IMR-90 (cell line): Measurements from ENCODE around the gene NFATC3. TPM values are rescaled to one million over a fixed set of nuclear protein-coding genes. Genes with fewer than 3 reads are reported as not detected.

Source experiments
- ATAC-seq: fragments of 200-7000 bp; cut with Tn5 transposase; 2 replicates; pipeline ENCODE4 v1.9.1; 2020; ENCODE audit warnings: low read depth, mild to moderate bottlenecking, moderate library complexity
- BruUV-seq: library from RNA; stranded (reverse); fragments of 400-500 nt; replicated peaks from 2 replicates; lab custom pipeline; 2021; lab: Mats Ljungman, UMichigan
- CTCF ChIA-PET: fragments of 300-600 bp; formaldehyde crosslinking; extraction: SDS; loops from one replicate; lab custom pipeline; 2021; ENCODE audit warnings: antibody characterized with exemption; lab: Yijun Ruan, JAX
- POLR2A ChIA-PET: fragments of 300-600 bp; sonication (Branson Sonifier 250); formaldehyde crosslinking; loops from one replicate; lab custom pipeline; 2022; ENCODE audit warnings: antibody characterized with exemption; ENCODE audit not compliant: unreplicated experiment; lab: Charles Lee
- DNase-seq: peaks from one replicate; pipeline ENCODE4 v3.0.0; 2013
- H2AFZ ChIP-seq: replicated peaks from 2 replicates; pipeline ENCODE3; 2013; ENCODE audit warnings: low read length, mild to moderate bottlenecking; ENCODE audit not compliant: poor library complexity
- H2AK5ac ChIP-seq: 2 replicates; pipeline ENCODE4 v1.6.1; 2013; ENCODE audit warnings: low read depth, low read length, inconsistent platforms
- H2AK9ac ChIP-seq: replicated peaks from 2 replicates; pipeline ENCODE3; 2013; ENCODE audit warnings: mild to moderate bottlenecking, low read depth, low read length, moderate library complexity; ENCODE audit not compliant: poor library complexity
- H2BK120ac ChIP-seq: 2 replicates; pipeline ENCODE4 v1.6.1; 2013; ENCODE audit warnings: low read depth, low read length, inconsistent platforms
- H2BK15ac ChIP-seq: 3 replicates; pipeline ENCODE4 v1.6.1; 2013; ENCODE audit warnings: low read depth, low read length, inconsistent platforms
- H2BK20ac ChIP-seq: 2 replicates; pipeline ENCODE4 v1.6.1; 2013; ENCODE audit warnings: low read depth, mild to moderate bottlenecking, inconsistent platforms, low read length, moderate library complexity
- H2BK5ac ChIP-seq: 2 replicates; pipeline ENCODE4 v1.6.1; 2013; ENCODE audit warnings: mild to moderate bottlenecking, low read depth, low read length, inconsistent platforms; ENCODE audit not compliant: poor library complexity, severe bottlenecking
- H3K14ac ChIP-seq: replicated peaks from 2 replicates; pipeline ENCODE4 v1.6.1; 2013; ENCODE audit warnings: low read depth, low read length, inconsistent platforms
- H3K18ac ChIP-seq: 2 replicates; pipeline ENCODE4 v1.6.1; 2013; ENCODE audit warnings: low read depth, low read length, control low read depth
- H3K23ac ChIP-seq: 2 replicates; pipeline ENCODE4 v1.6.1; 2013; ENCODE audit warnings: low read depth, low read length, inconsistent platforms
- H3K27ac ChIP-seq: 2 replicates; pipeline ENCODE4 v1.5.1; 2013; ENCODE audit warnings: mild to moderate bottlenecking, control low read depth, low read length; ENCODE audit not compliant: insufficient read depth
- H3K27me3 ChIP-seq: 2 replicates; pipeline ENCODE4 v1.6.1; 2013; ENCODE audit warnings: low read length; ENCODE audit not compliant: control insufficient read depth, insufficient read depth
- H3K36me3 ChIP-seq: 2 replicates; pipeline ENCODE4 v1.6.1; 2013; ENCODE audit warnings: low read length, mixed read lengths; ENCODE audit not compliant: control insufficient read depth, insufficient read depth
- H3K4ac ChIP-seq: 2 replicates; pipeline ENCODE4 v1.6.1; 2013; ENCODE audit warnings: low read depth, low read length, inconsistent platforms
- H3K4me1 ChIP-seq: 2 replicates; pipeline ENCODE4 v1.6.1; 2013; ENCODE audit warnings: low read length, mixed read lengths; ENCODE audit not compliant: control insufficient read depth, insufficient read depth
- H3K4me2 ChIP-seq: 2 replicates; pipeline ENCODE4 v1.6.1; 2013; ENCODE audit warnings: low read depth, mild to moderate bottlenecking, control low read depth, low read length, moderate library complexity
- H3K4me3 ChIP-seq: 2 replicates; pipeline ENCODE4 v1.5.1; 2013; ENCODE audit warnings: low read depth, mild to moderate bottlenecking, control low read depth, low read length, moderate library complexity; ENCODE audit not compliant: insufficient read depth
- H3K56ac ChIP-seq: 2 replicates; pipeline ENCODE4 v1.6.1; 2013; ENCODE audit warnings: low read length, inconsistent platforms; ENCODE audit not compliant: insufficient read depth; ENCODE audit errors: extremely low read depth
- H3K79me1 ChIP-seq, 2 experiments: 2 replicates each; pipeline ENCODE4 v1.6.1; 2013; ENCODE audit warnings: low read length in 2 of 2, inconsistent platforms in 1 of 2, low read depth in 1 of 2
- H3K9ac ChIP-seq: 2 replicates; pipeline ENCODE4 v1.6.1; 2013; ENCODE audit warnings: low read depth, low read length, control low read depth
- H3K9me1 ChIP-seq: 2 replicates; pipeline ENCODE4 v1.6.1; 2013; ENCODE audit warnings: low read length, inconsistent platforms; ENCODE audit not compliant: insufficient read depth
- H3K9me3 ChIP-seq: 2 replicates; pipeline ENCODE4 v1.6.1; 2013; ENCODE audit warnings: low read length; ENCODE audit not compliant: control insufficient read depth, insufficient read depth
- H4K20me1 ChIP-seq: 2 replicates; pipeline ENCODE4 v1.6.1; 2013; ENCODE audit warnings: low read length, inconsistent platforms; ENCODE audit not compliant: insufficient read depth
- H4K5ac ChIP-seq: 2 replicates; pipeline ENCODE4 v1.6.1; 2013; ENCODE audit warnings: mild to moderate bottlenecking, low read depth, low read length, control low read depth
- H4K8ac ChIP-seq, 2 experiments: 2 replicates each; pipeline ENCODE4 v1.6.1; 2013; ENCODE audit warnings: low read depth in 2 of 2, low read length in 2 of 2, control low read depth in 1 of 2, inconsistent platforms in 1 of 2
- H4K91ac ChIP-seq: 2 replicates; pipeline ENCODE4 v1.6.1; 2013; ENCODE audit warnings: low read depth, low read length, inconsistent platforms; ENCODE audit not compliant: insufficient read depth
- BHLHE40 ChIP-seq: fragments of 150-350 bp; IDR thresholded peaks from 2 replicates; pipeline ENCODE4 v1.6.1; 2016; ENCODE audit warnings: mild to moderate bottlenecking, low read depth, low read length
- CEBPB ChIP-seq: IDR thresholded peaks from 2 replicates; pipeline ENCODE4 v1.6.1; 2012; ENCODE audit warnings: low read depth, low read length, improper control_type of control experiment
- CHD1 ChIP-seq: IDR thresholded peaks from 2 replicates; pipeline ENCODE4 v1.6.1; 2012; ENCODE audit warnings: low read depth, low read length, improper control_type of control experiment
- CTCF ChIP-seq: conservative IDR thresholded peaks from 2 replicates; pipeline ENCODE4 v1.5.1; 2012; ENCODE audit warnings: mild to moderate bottlenecking, low read depth, low read length, improper control_type of control experiment
- ELK1 ChIP-seq: fragments of 150-350 bp; IDR thresholded peaks from 2 replicates; pipeline ENCODE4 v1.6.1; 2016; ENCODE audit warnings: low read depth, mild to moderate bottlenecking, low read length, moderate library complexity, borderline replicate concordance
- FOS ChIP-seq: fragments of 150-350 bp; IDR thresholded peaks from 2 replicates; pipeline ENCODE4 v1.6.1; 2016; ENCODE audit warnings: low read depth, low read length
- MAFK ChIP-seq: IDR thresholded peaks from 2 replicates; pipeline ENCODE4 v1.6.1; 2012; ENCODE audit warnings: low read depth, low read length, improper control_type of control experiment
- MXI1 ChIP-seq: IDR thresholded peaks from 2 replicates; pipeline ENCODE4 v1.6.1; 2012; ENCODE audit warnings: low read depth, mild to moderate bottlenecking, low read length, moderate library complexity, borderline replicate concordance
- NFE2L2 ChIP-seq: fragments of 150-350 bp; IDR thresholded peaks from 2 replicates; pipeline ENCODE4 v1.6.1; 2016; ENCODE audit warnings: low read depth, mild to moderate bottlenecking, low read length
- POLR2A ChIP-seq: IDR thresholded peaks from 2 replicates; pipeline ENCODE4 v1.6.1; 2012; ENCODE audit warnings: mild to moderate bottlenecking, low read depth, low read length
- RCOR1 ChIP-seq: IDR thresholded peaks from 2 replicates; pipeline ENCODE4 v1.6.1; 2012; ENCODE audit warnings: mild to moderate bottlenecking, low read length, improper control_type of control experiment; ENCODE audit not compliant: insufficient replicate concordance
- USF2 ChIP-seq: fragments of 150-350 bp; IDR thresholded peaks from 2 replicates; pipeline ENCODE4 v1.6.1; 2017; ENCODE audit warnings: mild to moderate bottlenecking, antibody characterized with exemption, low read length, low read depth
- WGBS, 2 experiments: methylation state at CpG; one replicate each; pipeline versions ENCODE4 v1.1.5 to v1.1.7; 2013; ENCODE audit warnings: missing lambda C conversion rate in 2 of 2; ENCODE audit not compliant: insufficient read length in 1 of 2; ENCODE audit errors: extremely low coverage in 2 of 2; 5-methylcytosine and 5-hydroxymethylcytosine counted together
- dilution Hi-C: fragments of 300-500 bp; cut with HindIII; formaldehyde crosslinking; loops from one replicate; pipeline ENCODE4 v1.14.3; 2018; ENCODE audit warnings: low sequenced_read_pairs; ENCODE audit not compliant: unreplicated experiment
- in situ Hi-C: fragments of 300-500 bp; cut with MboI; formaldehyde crosslinking; loops from 3 replicates; pipeline ENCODE4 v1.14.3; 2019; ENCODE audit warnings: low sequenced_read_pairs, inconsistent platforms, mixed read lengths
- intact Hi-C: fragments of 100-400 bp; cut with micrococcal nuclease; formaldehyde crosslinking; loops from 2 replicates; pipeline ENCODE4 v1.10.0; 2022
- polyA plus RNA-seq, 3 experiments: library from polyadenylated mRNA; depleted of rRNA; stranded (reverse); fragments of >200 nt; gene quantifications; 2 replicates each; pipeline ENCODE4 v1.2.3, GENCODE V29; 2012; ENCODE audit warnings: low replicate concordance in 1 of 3
- total RNA-seq: library from RNA; depleted of rRNA; stranded (reverse); fragments of >200 nt; gene quantifications from 2 replicates; pipeline ENCODE4 v1.2.3, GENCODE V29; 2012

The NFATC3 gene
- total and polyA plus RNA-seq, 2 of the 4 experiments (the other 2 are of a cell fraction): 6.3 to 21.5 TPM

DNA sequence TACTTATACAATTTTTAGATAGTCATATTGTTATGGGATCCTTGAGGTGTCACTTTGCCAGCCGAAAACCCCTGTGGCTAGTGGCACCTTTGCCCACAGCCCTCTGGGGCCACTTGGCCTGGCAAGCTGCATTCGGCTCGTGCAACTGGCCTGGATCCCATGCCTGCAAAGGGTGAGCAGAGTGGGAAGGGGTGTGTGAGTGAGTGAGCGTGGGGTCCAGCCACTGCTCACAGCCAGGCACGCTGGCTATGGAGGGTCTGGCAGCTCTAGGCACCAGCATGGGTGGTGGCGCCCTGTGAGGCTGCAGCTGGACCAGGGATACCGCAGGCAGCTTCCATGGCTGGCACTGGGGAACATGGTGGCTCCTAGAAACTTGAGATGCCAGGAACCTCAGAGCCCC, 101.7 kb downstream of the NFATC3 start:
- no peak overlapping the region for H2BK20ac ChIP-seq
- H4K5ac ChIP-seq: no peak overlapping the region
- no peak for TF ChIP-seq POLR2A
- no peak for TF ChIP-seq MAFK
- TF ChIP-seq CTCF: no peak
- TF ChIP-seq ELK1: no peak
- TF ChIP-seq CHD1: no peak
- no peak for TF ChIP-seq USF2
- no peak for TF ChIP-seq CEBPB
- TF ChIP-seq BHLHE40: no peak
- TF ChIP-seq RCOR1: no peak
- no peak for TF ChIP-seq FOS
- TF ChIP-seq NFE2L2: no peak
- no peak for TF ChIP-seq MXI1
- no peak overlapping the region for H3K14ac ChIP-seq
- H3K27me3 ChIP-seq: no peaks in the 10 kb centered on the region
- no peak overlapping the region for H2BK5ac ChIP-seq
- H3K4me1 ChIP-seq: no peaks in the 10 kb centered on the region
- H2AK9ac ChIP-seq: no peak overlapping the region
- H2BK15ac ChIP-seq: no peak overlapping the region
- dilution Hi-C loops (no loop called here), in situ Hi-C loops (no loop called here), intact Hi-C loops (no loop called here)
- H3K18ac ChIP-seq: no peak overlapping the region
- H3K79me1 ChIP-seq: no peaks in the 10 kb centered on the region; a peak in 1 of 4 replicates
- no peak overlapping the region for H3K4me2 ChIP-seq
- no peak overlapping the region for H2AK5ac ChIP-seq
- no peak for ATAC-seq
- 0 out of 2 replicates have a peak, but pooled peaks cover 4% of the 10 kb centered on the region for H3K9me1 ChIP-seq
- no TSS peak for BruUV-seq
- H3K9ac ChIP-seq: no peak overlapping the region
- H3K56ac ChIP-seq: no peak overlapping the region
- H3K4me3 ChIP-seq: no peak overlapping the region
- no peak overlapping the region for H2BK120ac ChIP-seq
- no peak overlapping the region for H3K27ac ChIP-seq
- no peak overlapping the region for H4K91ac ChIP-seq
- no peaks in the 10 kb centered on the region for H4K20me1 ChIP-seq
- no peak overlapping the region for H4K8ac ChIP-seq
- H2AFZ ChIP-seq: no peak overlapping the region
- WGBS, 2 experiments: 100% methylated on average over 2 of the region's 7 CpGs; no CpG with 5 or more reads in 1 of the 2 experiments
- POLR2A ChIA-PET: no interaction called here
- peaks cover 23% of the 10 kb centered on the region for H3K36me3 ChIP-seq
- no peak overlapping the region for H3K23ac ChIP-seq
- CTCF ChIA-PET: no interaction called here
- H3K9me3 ChIP-seq: no peaks in the 10 kb centered on the region
- no peak for DNase-seq
- H3K4ac ChIP-seq: no peak overlapping the region
